ENCODE measurements around the gene COL4A1. TPM values are rescaled to one million over a fixed set of nuclear protein-coding genes. Genes with fewer than 3 reads are reported as not detected.

Gene COL4A1

Small RNA genes lying within 50 kb of the gene (small RNA-seq; reads per million reads assigned to genes)
- not detected for gene MIR8073 (ENCODE audit: insufficient read depth)
